ENCODE results near the gene ZMYM2.

Gene ZMYM2

GRCh38 chr13:20015763-20016162, 57.2 kb downstream of the ZMYM2 start:
- Histone ChIP-seq H3K27ac (ENCODE audit: low read depth, low read length, poor library complexity, severe bottlenecking) (no peak overlapping the region), H2AFZ (ENCODE audit: low read length) (no peak overlapping the region), H4K20me1 (ENCODE audit: insufficient read depth, low read length) (no peaks in the 10 kb centered on the region), H3K9me3 (ENCODE audit: low read length) (peaks cover 18% of the 10 kb centered on the region), H3K9me2 (ENCODE audit: low read depth, low read length) (no peaks in the 10 kb centered on the region), H3K4me1 (ENCODE audit: insufficient read depth, low read length, severe bottlenecking) (no peaks in the 10 kb centered on the region), H3K27me3 (ENCODE audit: insufficient read depth, low read length) (no peaks in the 10 kb centered on the region), H3F3A (ENCODE audit: insufficient read depth, low read length) (no peaks in the 10 kb centered on the region), H3K79me2 (ENCODE audit: insufficient read depth, low read length) (peaks cover 27% of the 10 kb centered on the region), H3K36me3 (ENCODE audit: insufficient read depth, low read length) (peaks cover 84% of the 10 kb centered on the region), H3K4me2 (ENCODE audit: low read length) (no peak overlapping the region), H3K4me3 (ENCODE audit: low read depth, low read length, poor library complexity, severe bottlenecking) (no peak overlapping the region), H3K9ac (ENCODE audit: low read length) (no peak overlapping the region)
- no peak for TF ChIP-seq EZH2 (IDR thresholded peaks at IDR 0.05; ENCODE audit: borderline replicate concordance, low read length)
- no peak for TF ChIP-seq CTCF (IDR thresholded peaks at IDR 0.05; ENCODE audit: low read length)

GRCh38 chr13:20016649-20017364, 58.3 kb downstream of the ZMYM2 start:
- no peaks in the 10 kb centered on the region for H3K27me3 ChIP-seq (ENCODE audit: insufficient read depth, low read length)
- H3K27ac ChIP-seq (ENCODE audit: low read depth, low read length, poor library complexity, severe bottlenecking), result no peak overlapping the region
- no peak overlapping the region for H3K9ac ChIP-seq (ENCODE audit: low read length)
- H4K20me1 ChIP-seq (ENCODE audit: insufficient read depth, low read length), result no peaks in the 10 kb centered on the region
- no peak overlapping the region for H3K4me3 ChIP-seq (ENCODE audit: low read depth, low read length, poor library complexity, severe bottlenecking)
- no peaks in the 10 kb centered on the region for H3K9me2 ChIP-seq (ENCODE audit: low read depth, low read length)
- peaks cover 18% of the 10 kb centered on the region for H3K9me3 ChIP-seq (ENCODE audit: low read length)
- H3K4me2 ChIP-seq (ENCODE audit: low read length), result no peak overlapping the region
- H3K36me3 ChIP-seq (ENCODE audit: insufficient read depth, low read length), result peaks cover 86% of the 10 kb centered on the region
- TF ChIP-seq EZH2 (IDR thresholded peaks at IDR 0.05; ENCODE audit: borderline replicate concordance, low read length) (no peak), CTCF (IDR thresholded peaks at IDR 0.05; ENCODE audit: low read length) (no peak)
- no peak overlapping the region for H2AFZ ChIP-seq (ENCODE audit: low read length)
- H3K79me2 ChIP-seq (ENCODE audit: insufficient read depth, low read length), result peaks cover 27% of the 10 kb centered on the region
- no peaks in the 10 kb centered on the region for H3K4me1 ChIP-seq (ENCODE audit: insufficient read depth, low read length, severe bottlenecking)
- H3F3A ChIP-seq (ENCODE audit: insufficient read depth, low read length), result no peaks in the 10 kb centered on the region

GRCh38 chr13:20017365-20017711, 58.8 kb downstream of the ZMYM2 start:
- TF ChIP-seq EZH2 (IDR thresholded peaks at IDR 0.05; ENCODE audit: borderline replicate concordance, low read length) (no peak), CTCF (IDR thresholded peaks at IDR 0.05; ENCODE audit: low read length) (no peak)
- Histone ChIP-seq H2AFZ (ENCODE audit: low read length) (no peak overlapping the region), H3K79me2 (ENCODE audit: insufficient read depth, low read length) (peaks cover 26% of the 10 kb centered on the region), H3K27ac (ENCODE audit: low read depth, low read length, poor library complexity, severe bottlenecking) (no peak overlapping the region), H3K27me3 (ENCODE audit: insufficient read depth, low read length) (no peaks in the 10 kb centered on the region), H3K9ac (ENCODE audit: low read length) (no peak overlapping the region), H3K4me2 (ENCODE audit: low read length) (no peak overlapping the region), H3F3A (ENCODE audit: insufficient read depth, low read length) (no peaks in the 10 kb centered on the region), H3K9me2 (ENCODE audit: low read depth, low read length) (no peaks in the 10 kb centered on the region), H3K9me3 (ENCODE audit: low read length) (peaks cover 18% of the 10 kb centered on the region), H3K36me3 (ENCODE audit: insufficient read depth, low read length) (peaks cover 86% of the 10 kb centered on the region), H3K4me3 (ENCODE audit: low read depth, low read length, poor library complexity, severe bottlenecking) (no peak overlapping the region), H4K20me1 (ENCODE audit: insufficient read depth, low read length) (no peaks in the 10 kb centered on the region), H3K4me1 (ENCODE audit: insufficient read depth, low read length, severe bottlenecking) (no peaks in the 10 kb centered on the region)

All from OCI-LY1 (cell line).